HCT116 (cell line): Measurements from ENCODE around the gene ESPN. TPM values are rescaled to one million over a fixed set of nuclear protein-coding genes. Genes with fewer than 3 reads are reported as not detected.

Experiments used
- ATAC-seq: fragments of 200-7000 bp; cut with Tn5 transposase; 2 replicates; pipeline ENCODE4 v1.9.1; 2020; ENCODE audit warnings: mild to moderate bottlenecking, moderate library complexity
- BruUV-seq: library from RNA; stranded (reverse); fragments of 400-500 nt; replicated peaks from 2 replicates; lab custom pipeline; 2021; lab: Mats Ljungman, UMichigan
- CTCF ChIA-PET: fragments of 300-600 bp; sonication (Branson Sonifier 250); formaldehyde crosslinking; loops from one replicate; lab custom pipeline; 2021; ENCODE audit warnings: antibody characterized with exemption; lab: Charles Lee
- POLR2A ChIA-PET: fragments of 300-600, 350-600 bp; sonication (Branson Sonifier 250); formaldehyde crosslinking; loops from one replicate; lab custom pipeline; 2021; ENCODE audit warnings: antibody characterized with exemption; lab: Charles Lee
- RAD21 ChIA-PET, 2 experiments: fragments of 300-600 bp; sonication (Branson Sonifier 250); formaldehyde crosslinking; loops; one replicate each; lab custom pipeline; 2023; ENCODE audit warnings: low total read pairs in 2 of 2; ENCODE audit not compliant: uncharacterized antibody in 2 of 2, unreplicated experiment in 2 of 2, low non-redundant PET in 1 of 2; lab: Charles Lee
- DNase-seq: peaks from one replicate; pipeline ENCODE4 v3.0.0-alpha.2; 2010; ENCODE audit warnings: low read depth, low spot score
- H2AFZ ChIP-seq: fragments of 200-600 bp; shearing (Covaris generic), sonication (generic); 2 replicates; pipeline ENCODE4 v1.6.1; 2017; ENCODE audit warnings: low read depth, mixed run types, mixed read lengths, antibody characterized with exemption, low read length; ENCODE audit not compliant: poor library complexity, severe bottlenecking
- H3K27ac ChIP-seq: 2 replicates; pipeline ENCODE4 v1.5.1; 2012; ENCODE audit warnings: low read depth, low read length
- H3K27me3 ChIP-seq: fragments of 200-600 bp; sonication (generic); 2 replicates; pipeline ENCODE4 v1.6.1; 2016; ENCODE audit warnings: mixed run types, low read length, mixed read lengths; ENCODE audit not compliant: insufficient read depth
- H3K36me3 ChIP-seq, 2 experiments: fragments of 200-500 bp in 1 of 2; fragments of 200-600 bp in 1 of 2; sonication (Bioruptor generic) in 1 of 2; sonication (generic) in 1 of 2; 2 replicates each; pipeline versions ENCODE4 v1.5.1 to v1.6.1; 2014 to 2016; ENCODE audit warnings: low read length in 2 of 2, inconsistent platforms in 1 of 2, mixed read lengths in 1 of 2, mixed run types in 1 of 2; ENCODE audit not compliant: insufficient read depth in 2 of 2, control insufficient read depth in 1 of 2
- H3K4me1 ChIP-seq, 2 experiments: fragments of 200-600 bp in 1 of 2; sonication (generic) in 1 of 2; 2 replicates each; pipeline versions ENCODE4 v1.5.1 to v1.6.1; 2012 to 2017; ENCODE audit warnings: low read length in 2 of 2, inconsistent platforms in 1 of 2, mild to moderate bottlenecking in 1 of 2, mixed read lengths in 1 of 2, mixed run types in 1 of 2, moderate library complexity in 1 of 2; ENCODE audit not compliant: insufficient read depth in 2 of 2, control insufficient read depth in 1 of 2
- H3K4me2 ChIP-seq: fragments of 200-600 bp; sonication (generic); 2 replicates; pipeline ENCODE4 v1.6.1; 2017; ENCODE audit warnings: mixed run types, low read length, mixed read lengths
- H3K4me3 ChIP-seq, 2 experiments: fragments of 200-600 bp in 1 of 2; sonication (generic) in 1 of 2; replicated peaks in 1 of 2; 2 replicates each; pipeline ENCODE4 v1.5.1; 2011 to 2016; ENCODE audit warnings: low read length in 2 of 2, control low read depth in 1 of 2, low read depth in 1 of 2, mild to moderate bottlenecking in 1 of 2, mixed read lengths in 1 of 2, mixed run types in 1 of 2
- H3K79me2 ChIP-seq: fragments of 200-600 bp; sonication (generic); 2 replicates; pipeline ENCODE4 v1.6.1; 2017; ENCODE audit warnings: mild to moderate bottlenecking, mixed run types, low read length, moderate library complexity, mixed read lengths; ENCODE audit not compliant: insufficient read depth
- H3K9ac ChIP-seq: fragments of 200-600 bp; sonication (generic); 2 replicates; pipeline ENCODE4 v1.6.1; 2016; ENCODE audit warnings: low read length, mixed read lengths
- H3K9me2 ChIP-seq: fragments of 200-600 bp; sonication (generic), shearing (Covaris generic); 2 replicates; pipeline ENCODE4 v1.6.1; 2017; ENCODE audit warnings: mixed run types, mild to moderate bottlenecking, moderate library complexity; ENCODE audit not compliant: insufficient read depth
- H3K9me3 ChIP-seq, 2 experiments: fragments of 200-500 bp in 1 of 2; fragments of 200-600 bp in 1 of 2; sonication (Bioruptor generic) in 1 of 2; sonication (generic) in 1 of 2; 2 replicates each; pipeline ENCODE4 v1.6.1; 2014 to 2017; ENCODE audit warnings: low read length in 2 of 2, mixed read lengths in 2 of 2, inconsistent platforms in 1 of 2, low read depth in 1 of 2, mild to moderate bottlenecking in 1 of 2, mixed run types in 1 of 2, moderate library complexity in 1 of 2; ENCODE audit not compliant: control insufficient read depth in 1 of 2, insufficient read depth in 1 of 2
- H4K20me1 ChIP-seq: fragments of 200-600 bp; sonication (generic), shearing (Covaris generic); 2 replicates; pipeline ENCODE4 v1.6.1; 2017; ENCODE audit warnings: mixed run types, mild to moderate bottlenecking, moderate library complexity; ENCODE audit not compliant: insufficient read depth
- CBX3 ChIP-seq: IDR thresholded peaks from 2 replicates; pipeline ENCODE4 v1.6.1; 2012; ENCODE audit warnings: low read depth
- CEBPB ChIP-seq: IDR thresholded peaks from 2 replicates; pipeline ENCODE4 v1.6.1; 2012; ENCODE audit warnings: low read depth
- EGR1 ChIP-seq: IDR thresholded peaks from 2 replicates; pipeline ENCODE4 v1.6.1; 2012; ENCODE audit warnings: low read depth
- EZH2 ChIP-seq: fragments of 200-600 bp; sonication (generic); IDR thresholded peaks from 2 replicates; pipeline ENCODE4 v1.6.1; 2017; ENCODE audit warnings: antibody characterized with exemption, mixed run types
- FOSL1 ChIP-seq: IDR thresholded peaks from 2 replicates; pipeline ENCODE4 v1.6.1; 2012; ENCODE audit warnings: low read depth
- JUND ChIP-seq: IDR thresholded peaks from 2 replicates; pipeline ENCODE4 v1.6.1; 2012
- POLR2A ChIP-seq: IDR thresholded peaks from 2 replicates; pipeline ENCODE4 v1.7.0; 2011; ENCODE audit warnings: borderline replicate concordance; ENCODE audit not compliant: insufficient read depth, insufficient read length; ENCODE audit errors: extremely low read depth
- REST ChIP-seq: IDR thresholded peaks from 2 replicates; pipeline ENCODE4 v1.6.1; 2012; ENCODE audit warnings: low read depth
- SIN3A ChIP-seq: IDR thresholded peaks from 2 replicates; pipeline ENCODE4 v1.6.1; 2012; ENCODE audit warnings: low read depth
- TCF7L2 ChIP-seq: IDR thresholded peaks from 2 replicates; pipeline ENCODE4 v1.7.0; 2011; ENCODE audit warnings: borderline replicate concordance, inconsistent platforms; ENCODE audit not compliant: insufficient read depth, insufficient read length; ENCODE audit errors: extremely low read depth
- ZBTB33 ChIP-seq: IDR thresholded peaks from 2 replicates; pipeline ENCODE4 v1.6.1; 2011; ENCODE audit warnings: mild to moderate bottlenecking, low read length, moderate library complexity; ENCODE audit not compliant: insufficient replicate concordance; ENCODE audit errors: extremely low read depth
- ZNF274 ChIP-seq: fragments of 200-500 bp; sonication (Bioruptor generic); IDR thresholded peaks from 2 replicates; pipeline ENCODE4 v1.6.1; 2014; ENCODE audit warnings: mild to moderate bottlenecking, low read depth, low read length, inconsistent platforms
- intact Hi-C: fragments of 100-400 bp; cut with micrococcal nuclease; formaldehyde crosslinking; loops from 2 replicates; pipeline ENCODE4 v1.10.0; 2022
- total RNA-seq: library from RNA; stranded (reverse); gene quantifications from one replicate; pipeline ENCODE4 v1.2.1, GENCODE V29; 2021; ENCODE audit not compliant: unreplicated experiment

The ESPN gene
- total RNA-seq, 1 experiment from 2014 or later: 114 TPM

- no peaks in the 10 kb centered on the region for H4K20me1 ChIP-seq
- no peak overlapping the region for H3K4me2 ChIP-seq
- ATAC-seq: no peak; the same call in 1 of the 2 replicates
- no peaks in the 10 kb centered on the region for H3K27me3 ChIP-seq
- RAD21 ChIA-PET: no interaction called here
- no peak overlapping the region for H3K27ac ChIP-seq
- H3K4me1 ChIP-seq: peaks cover 4 to 15% of the 10 kb centered on the region in 2 experiments; a peak in 2 of 4 replicates
- no peaks in the 10 kb centered on the region for H3K9me3 ChIP-seq
- TF ChIP-seq ZNF274 (no peak), TCF7L2 (no peak), EGR1 (no peak), SIN3A (no peak), EZH2 (no peak), JUND (no peak), ZBTB33 (no peak), CEBPB (no peak), POLR2A (no peak), REST (no peak), FOSL1 (no peak), CBX3 (no peak)
- TF ChIP-seq, all 23 proteins: peak for 0
- no peaks in the 10 kb centered on the region for H3K9me2 ChIP-seq
- no peaks in the 10 kb centered on the region; the same call in 1 of the 2 replicates for H3K79me2 ChIP-seq
- no peak overlapping the region for H3K4me3 ChIP-seq
- intact Hi-C loops: no loop called here
- CTCF ChIA-PET: interaction anchor here (1.3 kb wide), 1 partner anchor 11 kb away, joined by 4 read pairs; no protein-coding TSS in a partner anchor
- no TSS peak for BruUV-seq
- DNase-seq: no peak
- no peaks in the 10 kb centered on the region for H3K36me3 ChIP-seq
- POLR2A ChIA-PET: no interaction called here
- no peak overlapping the region for H3K9ac ChIP-seq
- H2AFZ ChIP-seq: no peak overlapping the region
Measured at GRCh38 chr1:6483017-6483760, 58.6 kb downstream of the ESPN start.
